GM18508 (cell line): ENCODE data around the gene GLIPR1.
A peak's percentile ranks its signal among the peaks of the same experiment; 100 is the strongest.
"Not testable (repeated sequence)": the region's sequence is repeated elsewhere in the genome, so short reads cannot be mapped to it uniquely, and the experiment has no call there.

Experiments used
- ATAC-seq: cut with Tn5 transposase; IDR thresholded peaks from one replicate; pipeline ENCODE4 v1.9.1; 2021; ENCODE audit warnings: moderate number of reproducible peaks; ENCODE audit not compliant: insufficient read depth, unreplicated experiment

GLIPR1 gene

GRCh38 chr12:75480469-75480949 lies at the start of gene GLIPR1:
TSS of gene GLIPR1 (plus strand) at chr12:75480755. CDS start at chr12:75480881, 126 bp downstream.
- peak; percentile 86 for ATAC-seq

DNA sequence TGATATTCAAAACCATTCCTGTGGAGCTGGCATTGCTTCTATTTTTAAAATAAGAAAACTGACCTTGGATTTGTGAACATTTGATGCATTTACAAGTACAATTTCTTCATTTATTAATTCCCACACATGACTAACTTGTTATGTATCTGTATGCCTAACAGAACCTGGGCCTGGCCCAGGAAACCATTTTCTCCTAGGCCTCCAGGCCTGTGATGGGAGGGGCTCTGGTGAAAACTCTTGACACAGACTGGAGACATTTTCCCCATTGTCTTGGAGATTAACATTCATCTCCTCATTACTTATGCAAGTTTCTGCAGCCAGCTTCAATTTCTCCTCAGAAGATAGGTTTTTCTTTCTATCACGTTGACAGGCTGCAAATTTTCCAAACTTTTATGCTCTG lies 47.6 kb upstream of the GLIPR1 start:
- no peak for ATAC-seq

DNA sequence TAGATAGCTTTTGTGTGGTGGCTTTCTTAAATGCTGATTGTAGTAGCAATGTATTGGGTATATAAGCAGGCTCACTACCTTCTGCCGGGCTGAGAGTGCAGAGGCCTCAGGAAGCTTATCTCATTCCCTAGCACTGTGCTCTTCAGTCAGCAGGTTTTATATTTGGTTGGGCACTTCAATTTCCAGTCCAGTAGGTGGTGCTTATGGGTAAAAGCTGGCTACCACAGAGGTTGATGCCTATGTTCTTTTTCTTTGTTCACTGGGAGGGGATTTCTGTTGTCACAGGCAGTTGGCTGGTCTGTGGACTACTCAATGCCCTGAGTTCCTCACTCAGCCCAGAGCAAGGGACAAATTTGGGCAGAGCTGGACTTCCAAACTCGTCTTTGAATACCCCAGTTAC lies 43.0 kb upstream of the GLIPR1 start:
- peak; percentile 64 for ATAC-seq

DNA sequence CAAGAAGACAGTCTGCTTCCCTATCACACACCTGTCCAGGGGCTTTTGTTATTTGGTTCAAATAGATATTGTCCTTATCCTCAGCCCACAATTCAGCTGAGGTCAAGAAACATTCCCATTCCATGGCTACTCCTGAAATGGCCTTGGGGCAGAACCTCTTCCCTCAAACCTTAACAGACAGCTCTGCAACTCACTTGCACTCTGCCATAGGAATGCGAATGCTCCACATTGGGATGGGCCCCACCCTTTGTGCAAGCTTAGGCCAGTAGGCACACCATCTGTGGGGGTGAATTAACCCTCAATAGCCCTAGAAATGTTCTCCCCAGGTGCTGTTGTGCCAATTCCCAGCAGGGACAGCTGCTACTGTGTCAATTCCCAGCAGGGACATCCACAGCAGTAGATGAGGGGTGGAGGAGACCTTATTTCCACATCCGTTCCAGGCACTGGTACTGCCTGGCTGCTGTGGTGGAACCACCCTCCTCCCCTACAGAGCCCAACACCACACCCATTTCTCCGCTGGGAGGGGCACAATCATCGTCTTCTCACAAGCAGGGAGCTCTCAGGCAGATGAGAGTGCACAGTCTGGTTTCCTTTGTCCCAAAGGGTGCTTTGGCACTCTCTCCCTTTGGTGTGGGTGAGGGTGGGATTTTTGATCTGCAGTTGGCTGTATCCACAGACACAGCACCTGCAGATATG lies 42.3 kb upstream of the GLIPR1 start:
- no peak for ATAC-seq

DNA sequence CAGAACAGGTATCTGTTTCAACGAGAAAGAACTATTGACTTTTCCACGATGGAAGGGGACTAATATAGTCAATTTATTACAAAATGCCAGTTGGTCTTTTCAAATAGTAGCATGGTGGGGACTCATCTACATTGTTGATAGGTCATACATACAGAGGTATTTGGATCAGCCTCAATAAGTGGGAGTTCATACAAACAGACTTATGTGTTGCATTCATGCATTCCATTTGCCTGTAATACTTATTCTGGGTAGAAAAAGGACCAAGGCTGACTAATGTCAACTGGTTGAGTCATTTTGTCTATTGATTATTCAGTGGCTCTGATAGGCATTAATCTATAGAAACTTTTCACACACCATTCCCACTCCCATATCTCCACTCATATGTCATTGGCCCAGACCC lies 41.5 kb upstream of the GLIPR1 start:
- no peak for ATAC-seq

DNA sequence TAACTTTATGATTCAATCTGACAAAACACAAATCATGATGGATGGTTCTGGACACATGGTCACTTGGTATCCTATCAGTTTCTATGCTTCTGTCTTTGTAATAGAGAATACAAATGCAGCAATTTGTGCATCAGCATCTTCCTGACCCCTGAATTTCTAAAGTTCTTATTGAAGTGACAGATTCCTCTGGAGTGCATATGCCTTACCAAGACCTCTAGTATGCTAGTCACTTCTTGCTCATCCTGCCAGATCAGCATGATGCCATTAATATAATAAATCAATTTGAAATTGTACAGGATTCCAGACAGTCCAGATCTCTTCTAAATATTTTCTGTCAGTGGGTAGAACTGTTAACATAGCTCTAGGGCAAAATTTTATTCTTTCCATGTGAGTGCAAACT lies 40.6 kb upstream of the GLIPR1 start:
- no peak for ATAC-seq

DNA sequence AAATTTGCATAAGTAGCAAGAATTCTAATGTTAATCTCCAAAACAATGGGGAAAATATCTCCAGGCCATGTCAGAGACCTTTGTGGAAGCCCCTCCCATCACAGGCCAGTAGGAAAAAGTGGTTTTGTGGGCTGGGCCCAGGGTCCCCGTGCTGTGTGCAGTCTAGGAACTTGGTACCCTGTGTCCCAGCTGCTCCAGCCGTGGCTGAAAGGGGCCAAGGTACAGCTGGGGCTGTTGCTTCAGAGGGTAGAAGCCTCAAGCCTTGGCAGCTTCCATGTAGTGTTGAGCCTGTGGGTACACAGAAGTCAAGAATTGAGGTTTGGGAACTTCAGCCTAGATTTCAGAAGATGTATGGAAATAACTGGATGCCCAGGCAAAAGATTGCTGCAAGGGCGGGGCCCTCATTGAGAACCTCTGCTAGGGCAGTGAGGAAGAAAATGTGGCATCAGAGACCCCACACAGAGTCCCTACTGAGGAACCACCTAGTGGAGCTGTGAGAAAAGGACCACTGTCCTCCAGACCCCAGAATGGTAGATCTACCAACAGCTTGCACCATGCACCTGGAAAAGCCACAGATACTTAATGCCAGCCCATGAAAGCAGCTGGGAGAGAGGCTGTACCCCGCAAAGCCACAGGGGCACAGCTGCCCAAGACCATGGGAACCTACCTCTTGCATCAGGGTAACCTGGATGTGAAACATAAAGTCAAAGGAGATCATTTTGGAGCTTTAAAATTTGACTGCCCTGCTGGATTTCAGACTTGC lies 38.7 kb upstream of the GLIPR1 start:
- not testable (repeated sequence) for ATAC-seq

DNA sequence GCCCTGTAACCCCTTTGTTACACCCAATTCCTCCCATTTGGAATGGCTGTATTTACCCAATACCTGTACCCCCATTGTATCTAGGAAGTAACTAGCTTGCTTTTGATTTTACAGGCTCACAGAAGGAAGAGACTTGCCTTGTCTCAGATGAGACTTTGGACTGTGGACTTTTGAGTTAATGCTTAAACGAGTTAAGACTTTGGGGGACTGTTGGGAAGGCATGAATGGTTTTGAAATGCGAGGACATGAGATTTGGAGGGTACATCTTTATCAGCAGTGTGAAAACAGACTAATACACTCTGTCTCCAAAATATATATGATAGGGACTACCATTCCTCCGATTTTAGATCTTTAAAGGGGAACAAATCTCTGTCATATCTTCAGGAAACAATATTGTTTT lies 38.1 kb upstream of the GLIPR1 start:
- not testable (repeated sequence) for ATAC-seq

GRCh38 chr12:75443709-75444108 lies 36.8 kb upstream of the GLIPR1 start:
- no peak for ATAC-seq

DNA sequence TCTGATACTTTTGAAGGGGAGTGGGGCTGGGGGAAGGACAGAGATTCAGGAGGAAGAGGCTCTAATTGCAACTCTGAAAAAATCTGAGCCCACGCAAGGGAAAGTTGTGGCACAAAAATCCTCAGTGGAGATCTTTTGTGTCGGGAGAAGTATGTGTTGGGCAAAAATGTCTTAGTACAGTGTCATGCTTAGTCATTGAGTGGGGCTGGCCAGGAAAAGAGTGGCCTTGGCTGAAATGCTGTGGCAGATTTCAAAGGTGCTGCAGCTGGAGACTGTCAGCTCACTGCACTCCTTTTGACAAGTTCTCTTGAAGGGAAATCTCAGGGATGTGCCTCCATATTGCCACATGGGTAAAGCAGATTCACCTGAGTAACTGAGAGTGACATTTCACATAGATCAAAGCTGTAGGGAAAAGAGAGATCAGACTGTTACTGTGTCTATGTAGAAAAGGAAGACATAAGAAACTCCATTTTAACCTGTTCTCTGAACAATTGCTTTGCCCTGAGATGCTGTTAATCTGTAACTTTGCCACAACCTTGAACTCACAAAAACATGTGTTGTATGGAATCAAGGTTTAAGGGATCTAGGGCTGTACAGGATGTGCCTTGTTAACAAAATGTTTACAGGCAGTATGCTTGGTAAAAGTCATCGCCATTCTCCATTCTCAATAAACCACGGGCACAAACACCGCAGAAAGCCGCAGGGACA lies 36.0 kb upstream of the GLIPR1 start:
- ATAC-seq: no peak

DNA sequence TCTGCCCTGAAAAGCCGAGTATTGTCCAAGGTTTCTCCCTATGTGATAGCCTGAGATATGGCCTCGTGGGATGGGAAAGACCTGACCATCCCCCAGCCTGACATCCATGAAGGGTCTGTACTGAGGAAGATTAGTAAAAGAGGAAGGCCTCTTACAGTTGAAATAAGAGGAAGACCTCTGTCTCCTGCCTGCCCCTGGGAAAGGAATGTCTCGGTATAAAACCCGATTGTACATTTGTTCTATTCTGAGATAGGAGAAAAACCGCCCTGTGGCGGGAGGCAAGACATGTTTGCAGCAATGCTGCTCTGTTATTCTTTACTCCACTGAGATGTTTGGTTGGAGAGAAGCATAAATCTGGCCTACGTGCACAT lies 35.4 kb upstream of the GLIPR1 start:
- not testable (repeated sequence) for ATAC-seq

- ATAC-seq: no peak
These were observed 33.7 kb upstream of the GLIPR1 start for GRCh38 chr12:75446857-75447256.

DNA sequence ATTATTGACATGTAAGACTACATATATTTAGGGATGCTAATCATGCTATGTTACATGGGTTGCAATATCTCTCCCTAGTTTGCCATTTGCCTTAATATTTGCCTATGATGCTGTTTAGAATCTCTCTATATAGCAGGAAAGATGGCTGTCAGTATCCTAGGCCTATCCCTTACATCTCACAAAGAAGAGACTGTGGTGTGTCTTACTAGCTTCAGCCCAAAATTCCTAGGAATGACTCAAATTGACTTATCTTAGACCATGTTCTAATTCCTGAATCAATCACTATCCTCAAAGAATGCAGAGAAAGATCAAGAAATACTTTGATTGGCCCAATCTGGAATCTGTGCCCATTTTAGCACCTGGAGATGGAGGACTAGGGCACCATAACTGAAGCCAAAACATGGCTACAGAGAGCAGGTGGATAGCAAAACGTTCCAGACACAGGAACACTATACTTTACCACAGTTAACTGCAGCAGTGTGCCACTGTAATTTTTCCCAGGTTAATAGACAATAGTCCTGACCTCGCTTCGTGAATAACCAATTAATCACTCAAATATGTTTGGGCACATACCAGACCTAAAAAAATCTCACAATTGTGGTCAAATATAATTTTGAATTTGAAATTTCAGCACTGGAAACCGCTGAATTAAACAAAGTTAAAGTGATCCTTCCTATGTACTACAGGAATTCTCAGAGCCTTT lies 32.7 kb upstream of the GLIPR1 start:
- no peak for ATAC-seq

DNA sequence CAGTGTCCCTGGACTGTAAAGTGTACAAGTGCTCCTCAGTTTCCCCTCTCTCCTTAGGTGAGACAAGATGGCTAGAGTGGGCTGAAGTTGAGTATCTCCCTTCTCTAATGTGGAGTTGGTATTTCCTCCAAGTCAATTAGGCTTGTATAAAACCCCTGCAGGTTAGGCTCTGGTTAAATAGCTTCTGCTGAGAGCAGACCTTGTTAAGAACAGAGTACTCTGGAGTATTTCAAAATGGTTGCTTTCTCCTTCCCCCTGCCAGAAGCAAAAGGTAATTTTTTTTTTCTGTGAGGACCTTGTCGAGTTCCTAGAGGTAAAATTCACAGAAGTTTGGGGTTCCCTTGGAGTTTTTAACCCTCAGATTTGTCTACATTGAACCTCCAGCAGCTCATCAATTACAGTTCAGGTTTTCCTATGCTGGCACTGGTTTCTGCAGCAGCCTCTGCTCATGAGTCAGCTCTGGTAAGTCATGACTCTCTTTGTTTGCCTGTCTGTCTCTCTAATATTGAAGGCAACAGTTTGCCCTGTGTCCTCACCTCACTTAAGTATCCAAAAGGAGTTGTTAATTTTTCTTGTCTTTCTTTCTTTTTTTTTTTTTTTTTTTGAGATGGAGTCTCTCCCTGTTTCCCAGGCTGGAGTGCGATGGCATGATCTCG lies 27.8 kb upstream of the GLIPR1 start:
- ATAC-seq: no peak

GRCh38 chr12:75455839-75456238 lies 24.7 kb upstream of the GLIPR1 start:
- ATAC-seq: no peak

- ATAC-seq: no peak
These were observed 23.4 kb upstream of the GLIPR1 start for GRCh38 chr12:75457191-75457590.

- not testable (repeated sequence) for ATAC-seq
These were observed 22.7 kb upstream of the GLIPR1 start for GRCh38 chr12:75457866-75458265.

- ATAC-seq: no peak
These were observed 20.8 kb upstream of the GLIPR1 start for GRCh38 chr12:75459755-75460154.

DNA sequence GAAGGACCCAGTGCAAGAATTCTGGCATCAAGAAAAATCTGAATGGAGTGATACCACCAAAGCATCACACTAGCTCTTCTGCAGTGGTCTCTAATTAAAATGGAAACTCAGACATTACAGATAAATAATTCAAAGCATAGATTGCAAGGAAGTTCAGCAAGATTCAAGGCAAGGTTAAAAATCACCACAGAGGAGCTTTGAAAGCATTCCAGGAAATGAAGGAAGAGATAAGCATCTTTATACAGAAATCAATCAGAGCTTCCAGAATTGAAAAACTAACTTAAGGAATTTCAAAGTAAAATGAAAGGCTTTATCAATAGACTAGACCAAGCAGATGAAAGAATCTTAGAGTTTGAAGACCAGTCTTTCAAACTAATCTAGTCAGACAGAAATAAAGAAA lies 20.4 kb upstream of the GLIPR1 start:
- ATAC-seq: no peak
